GM21390 (cell line): ENCODE measurements around the gene PTPN18.
A peak's percentile ranks its signal among the peaks of the same experiment; 100 is the strongest.

Source experiments
- ATAC-seq: cut with Tn5 transposase; IDR thresholded peaks from one replicate; pipeline ENCODE4 v1.9.1; 2021; ENCODE audit not compliant: unreplicated experiment

The PTPN18 gene

GRCh38 chr2:130363479-130363878 lies 7.6 kb downstream of the PTPN18 start:
- ATAC-seq, result no peak

GRCh38 chr2:130365075-130365474 lies 9.2 kb downstream of the PTPN18 start:
- ATAC-seq, result no peak

GRCh38 chr2:130365963-130366362 lies 10.1 kb downstream of the PTPN18 start:
- ATAC-seq, result no peak

GRCh38 chr2:130366720-130367119 lies 10.9 kb downstream of the PTPN18 start:
- ATAC-seq, result no peak

GRCh38 chr2:130368786-130369185 lies 12.9 kb downstream of the PTPN18 start:
- no peak for ATAC-seq

GRCh38 chr2:130369311-130369964 lies 13.6 kb downstream of the PTPN18 start:
- no peak for ATAC-seq

- ATAC-seq, result no peak
Observed at GRCh38 chr2:130369965-130370341, 14.1 kb downstream of the PTPN18 start.

GRCh38 chr2:130370490-130370889 lies 14.6 kb downstream of the PTPN18 start:
- ATAC-seq, result no peak

- ATAC-seq, result peak; percentile 24
Observed at GRCh38 chr2:130371723-130372054, 15.8 kb downstream of the PTPN18 start.

GRCh38 chr2:130372055-130372832 lies 16.4 kb downstream of the PTPN18 start:
- ATAC-seq, result peak; percentile 68

- peak; percentile 0 for ATAC-seq
Observed at GRCh38 chr2:130372833-130373807, 17.3 kb downstream of the PTPN18 start.

- ATAC-seq, result no peak
Observed at GRCh38 chr2:130373808-130374365, 18.0 kb downstream of the PTPN18 start.

- ATAC-seq, result no peak
Observed at GRCh38 chr2:130374587-130375290, 18.9 kb downstream of the PTPN18 start.

- ATAC-seq, result no peak
Observed at GRCh38 chr2:130375291-130376266, 19.7 kb downstream of the PTPN18 start.

GRCh38 chr2:130376433-130377293 lies 20.8 kb downstream of the PTPN18 start:
- peak; percentile 62 for ATAC-seq

GRCh38 chr2:130377491-130377890 lies 21.6 kb downstream of the PTPN18 start:
- ATAC-seq, result no peak

GRCh38 chr2:130378206-130378897 lies 22.5 kb downstream of the PTPN18 start:
- no peak for ATAC-seq

- no peak for ATAC-seq
Observed at GRCh38 chr2:130378898-130379214, 23.0 kb downstream of the PTPN18 start.
